PC-9 (cell line): Measurements from ENCODE around the gene CAPN13.

Experiments used
- EZH2 ChIP-seq: fragments of 200-600 bp; sonication (generic); IDR thresholded peaks from 2 replicates; pipeline ENCODE4 v1.8.0; 2017; ENCODE audit warnings: antibody characterized with exemption, low read depth
- TF ChIP-seq, protein P1 (sequence below): fragments of 200-600 bp; sonication (generic); conservative IDR thresholded peaks from 2 replicates; pipeline ENCODE4 v1.6.1; 2017; ENCODE audit warnings: mixed run types, antibody characterized with exemption, mild to moderate bottlenecking, moderate library complexity

DNA sequence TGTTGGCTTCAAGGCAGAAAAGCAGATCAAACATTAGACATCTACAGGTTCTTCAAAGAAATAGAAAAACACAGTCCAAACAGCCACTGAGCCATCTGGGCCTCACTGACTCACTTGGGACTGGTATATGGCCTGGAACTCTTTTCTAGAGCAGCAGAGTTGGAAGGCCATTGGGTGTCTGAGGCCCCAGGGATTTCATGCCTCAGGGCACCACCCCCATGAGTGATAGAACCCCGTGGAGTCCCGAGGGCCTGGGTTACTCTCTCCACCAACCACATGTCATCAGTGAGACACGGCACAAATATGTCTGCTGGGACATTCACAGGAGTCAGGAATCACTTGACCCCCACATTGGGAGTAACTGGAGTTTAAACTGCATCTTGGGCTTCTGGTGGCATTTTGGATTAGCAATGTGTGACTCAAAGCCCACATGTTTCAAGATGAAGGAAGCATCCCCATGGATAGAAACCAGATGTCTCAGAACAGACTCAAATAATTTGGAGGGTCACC lies 44.0 kb downstream of the CAPN13 start:
- TF ChIP-seq, protein P1, sequence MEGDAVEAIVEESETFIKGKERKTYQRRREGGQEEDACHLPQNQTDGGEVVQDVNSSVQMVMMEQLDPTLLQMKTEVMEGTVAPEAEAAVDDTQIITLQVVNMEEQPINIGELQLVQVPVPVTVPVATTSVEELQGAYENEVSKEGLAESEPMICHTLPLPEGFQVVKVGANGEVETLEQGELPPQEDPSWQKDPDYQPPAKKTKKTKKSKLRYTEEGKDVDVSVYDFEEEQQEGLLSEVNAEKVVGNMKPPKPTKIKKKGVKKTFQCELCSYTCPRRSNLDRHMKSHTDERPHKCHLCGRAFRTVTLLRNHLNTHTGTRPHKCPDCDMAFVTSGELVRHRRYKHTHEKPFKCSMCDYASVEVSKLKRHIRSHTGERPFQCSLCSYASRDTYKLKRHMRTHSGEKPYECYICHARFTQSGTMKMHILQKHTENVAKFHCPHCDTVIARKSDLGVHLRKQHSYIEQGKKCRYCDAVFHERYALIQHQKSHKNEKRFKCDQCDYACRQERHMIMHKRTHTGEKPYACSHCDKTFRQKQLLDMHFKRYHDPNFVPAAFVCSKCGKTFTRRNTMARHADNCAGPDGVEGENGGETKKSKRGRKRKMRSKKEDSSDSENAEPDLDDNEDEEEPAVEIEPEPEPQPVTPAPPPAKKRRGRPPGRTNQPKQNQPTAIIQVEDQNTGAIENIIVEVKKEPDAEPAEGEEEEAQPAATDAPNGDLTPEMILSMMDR, result no peak
- TF ChIP-seq EZH2, result no peak
